Parathyroid adenoma (tissue), 2 donors: ENCODE results near the gene SNX24.

Source experiments
- H2AFZ ChIP-seq: fragments of 300-600 bp; sonication (generic); one replicate; pipeline ENCODE4 v1.7.0; 2017; ENCODE audit warnings: antibody characterized with exemption, mild to moderate bottlenecking
- H3K27ac ChIP-seq: fragments of 300-600 bp; sonication (generic); one replicate; pipeline ENCODE4 v1.7.0; 2017
- H3K27me3 ChIP-seq: fragments of 300-600 bp; sonication (generic); one replicate; pipeline ENCODE4 v1.7.0; 2017; ENCODE audit warnings: low read length; ENCODE audit not compliant: control insufficient read depth, insufficient read depth
- H3K36me3 ChIP-seq: fragments of 300-600 bp; sonication (generic); one replicate; pipeline ENCODE4 v1.7.0; 2017; ENCODE audit warnings: low read length; ENCODE audit not compliant: control insufficient read depth, insufficient read depth
- H3K4me1 ChIP-seq: fragments of 300-600 bp; sonication (generic); one replicate; pipeline ENCODE4 v1.7.0; 2017; ENCODE audit warnings: control low read depth
- H3K4me2 ChIP-seq: fragments of 300-600 bp; sonication (generic); one replicate; pipeline ENCODE4 v1.7.0; 2017; ENCODE audit warnings: low read length
- H3K4me3 ChIP-seq: fragments of 300-600 bp; sonication (generic); one replicate; pipeline ENCODE4 v1.7.0; 2017; ENCODE audit warnings: low read depth, low read length
- H3K79me2 ChIP-seq: fragments of 300-600 bp; sonication (generic); one replicate; pipeline ENCODE4 v1.7.0; 2017; ENCODE audit warnings: control low read depth
- H3K9ac ChIP-seq: fragments of 300-600 bp; sonication (generic); one replicate; pipeline ENCODE4 v1.7.0; 2017; ENCODE audit warnings: mild to moderate bottlenecking
- H3K9me3 ChIP-seq: fragments of 300-600 bp; sonication (generic); one replicate; pipeline ENCODE4 v1.7.0; 2017; ENCODE audit warnings: low read length; ENCODE audit not compliant: control insufficient read depth
- CTCF ChIP-seq: fragments of 300-600 bp; sonication (generic); IDR thresholded peaks from one replicate; pipeline ENCODE4 v1.7.0; 2017; ENCODE audit warnings: antibody characterized with exemption, mild to moderate bottlenecking
- donor health status: primary hyperparathyroidism.

Gene SNX24

GRCh38 chr5:122916490-122916889 lies 71.1 kb downstream of the SNX24 start:
- Histone ChIP-seq H3K36me3 (no peaks in the 10 kb centered on the region), H3K4me1 (peaks cover 12% of the 10 kb centered on the region), H3K9me3 (no peaks in the 10 kb centered on the region)

GRCh38 chr5:122919969-122920368 lies 74.6 kb downstream of the SNX24 start:
- H3K4me3 ChIP-seq, result no peak overlapping the region
- TF ChIP-seq CTCF, result no peak
- no peaks in the 10 kb centered on the region for H3K27me3 ChIP-seq
- H3K9ac ChIP-seq, result no peak overlapping the region
- H3K36me3 ChIP-seq, result no peaks in the 10 kb centered on the region
- no peak overlapping the region for H2AFZ ChIP-seq
- peaks cover 8% of the 10 kb centered on the region for H3K79me2 ChIP-seq
- H3K4me2 ChIP-seq, result no peak overlapping the region
- H3K27ac ChIP-seq, result no peak overlapping the region
- no peaks in the 10 kb centered on the region for H3K9me3 ChIP-seq
- H3K4me1 ChIP-seq, result peaks cover 12% of the 10 kb centered on the region

More at GRCh38 chr5:122916490-122916889, 71.1 kb downstream of the SNX24 start:
- Histone ChIP-seq H3K9ac (no peak overlapping the region), H3K27ac (no peak overlapping the region), H3K4me3 (no peak overlapping the region), H3K27me3 (no peaks in the 10 kb centered on the region), H3K79me2 (peaks cover 8% of the 10 kb centered on the region), H3K4me2 (no peak overlapping the region), H2AFZ (no peak overlapping the region)
- no peak for TF ChIP-seq CTCF

GRCh38 chr5:122921826-122922225 lies 76.4 kb downstream of the SNX24 start:
- no peak overlapping the region for H3K27ac ChIP-seq
- no peaks in the 10 kb centered on the region for H3K36me3 ChIP-seq
- TF ChIP-seq CTCF, result no peak
- H3K9ac ChIP-seq, result no peak overlapping the region
- no peak overlapping the region for H3K4me2 ChIP-seq
- peaks cover 8% of the 10 kb centered on the region for H3K4me1 ChIP-seq
- no peaks in the 10 kb centered on the region for H3K9me3 ChIP-seq
- no peaks in the 10 kb centered on the region for H3K27me3 ChIP-seq
- no peak overlapping the region for H3K4me3 ChIP-seq
- no peak overlapping the region for H2AFZ ChIP-seq
- peaks cover 3% of the 10 kb centered on the region for H3K79me2 ChIP-seq

GRCh38 chr5:122924203-122924602 lies 78.8 kb downstream of the SNX24 start:
- TF ChIP-seq CTCF, result no peak
- H3K79me2 ChIP-seq, result no peaks in the 10 kb centered on the region
- no peak overlapping the region for H3K9ac ChIP-seq
- H3K27me3 ChIP-seq, result no peaks in the 10 kb centered on the region
- H3K4me3 ChIP-seq, result no peak overlapping the region
- no peaks in the 10 kb centered on the region for H3K36me3 ChIP-seq
- no peaks in the 10 kb centered on the region for H3K9me3 ChIP-seq
- no peak overlapping the region for H2AFZ ChIP-seq
- no peak overlapping the region for H3K4me2 ChIP-seq
- peaks cover 12% of the 10 kb centered on the region for H3K4me1 ChIP-seq
- no peak overlapping the region for H3K27ac ChIP-seq

GRCh38 chr5:122924719-122925395 lies 79.4 kb downstream of the SNX24 start:
- TF ChIP-seq CTCF, result no peak
- H3K27ac ChIP-seq, result no peak overlapping the region
- no peak overlapping the region for H3K9ac ChIP-seq
- H2AFZ ChIP-seq, result no peak overlapping the region
- no peak overlapping the region for H3K4me3 ChIP-seq
- H3K27me3 ChIP-seq, result no peaks in the 10 kb centered on the region
- H3K4me1 ChIP-seq, result peaks cover 11% of the 10 kb centered on the region
- H3K36me3 ChIP-seq, result no peaks in the 10 kb centered on the region
- H3K79me2 ChIP-seq, result no peaks in the 10 kb centered on the region
- no peak overlapping the region for H3K4me2 ChIP-seq
- H3K9me3 ChIP-seq, result no peaks in the 10 kb centered on the region
